GM23338 (cell line): ENCODE results near the gene SIGLEC12. TPM values are rescaled to one million over a fixed set of nuclear protein-coding genes. Genes with fewer than 3 reads are reported as not detected.

ENCODE experiments used
- ATAC-seq: fragments of 200-7000 bp; cut with Tn5 transposase; 3 replicates; pipeline ENCODE4 v1.9.1; 2020
- DNase-seq: peaks from one replicate; pipeline ENCODE4 v3.0.0-alpha.2; 2015; ENCODE audit warnings: low spot score
- H2AFZ ChIP-seq: fragments of 200-600 bp; sonication (generic); 2 replicates; pipeline ENCODE4 v1.8.0; 2016; ENCODE audit warnings: antibody characterized with exemption, mild to moderate bottlenecking, moderate library complexity
- H3F3A ChIP-seq: fragments of 200-600 bp; sonication (generic); replicated peaks from 2 replicates; pipeline ENCODE4 v1.8.0; 2017; ENCODE audit warnings: antibody characterized with exemption, mixed run types, low read depth
- H3K27ac ChIP-seq: fragments of 200-600 bp; sonication (generic); 2 replicates; pipeline ENCODE4 v1.6.1; 2016; ENCODE audit warnings: low read depth
- H3K27me3 ChIP-seq: fragments of 200-600 bp; sonication (generic); 2 replicates; pipeline ENCODE4 v1.8.0; 2016; ENCODE audit warnings: mild to moderate bottlenecking, mixed run types, moderate library complexity; ENCODE audit not compliant: insufficient read depth
- H3K36me3 ChIP-seq: fragments of 200-600 bp; sonication (generic); 2 replicates; pipeline ENCODE4 v1.8.0; 2016; ENCODE audit warnings: mild to moderate bottlenecking; ENCODE audit not compliant: insufficient read depth
- H3K4me1 ChIP-seq: fragments of 200-600 bp; sonication (generic); 2 replicates; pipeline ENCODE4 v1.8.0; 2016; ENCODE audit warnings: mild to moderate bottlenecking, moderate library complexity; ENCODE audit not compliant: insufficient read depth
- H3K4me2 ChIP-seq: fragments of 200-600 bp; sonication (generic); 2 replicates; pipeline ENCODE4 v1.7.1; 2017; ENCODE audit warnings: mixed run types
- H3K4me3 ChIP-seq: fragments of 200-600 bp; sonication (generic); 2 replicates; pipeline ENCODE4 v1.6.1; 2016; ENCODE audit warnings: mixed run types
- H3K79me2 ChIP-seq: fragments of 200-600 bp; sonication (generic); replicated peaks from 2 replicates; pipeline ENCODE4 v1.8.0; 2017; ENCODE audit warnings: mild to moderate bottlenecking; ENCODE audit not compliant: insufficient read depth
- H3K9me2 ChIP-seq: fragments of 200-600 bp; sonication (generic); 2 replicates; pipeline ENCODE4 v1.8.0; 2017; ENCODE audit not compliant: insufficient read depth
- H4K20me1 ChIP-seq: fragments of 200-600 bp; sonication (generic); replicated peaks from 2 replicates; pipeline ENCODE4 v1.8.0; 2017; ENCODE audit warnings: mild to moderate bottlenecking; ENCODE audit not compliant: insufficient read depth
- H3K27ac Mint-ChIP-seq: 2 replicates; pipeline ENCODE4 v1.8.0; 2020; ENCODE audit warnings: inconsistent platforms, mild to moderate bottlenecking, moderate library complexity, mixed read lengths
- H3K27me3 Mint-ChIP-seq: 3 replicates; pipeline ENCODE4 v1.8.0; 2022; ENCODE audit warnings: low read depth, mild to moderate bottlenecking, moderate library complexity, mixed read lengths, inconsistent platforms; ENCODE audit not compliant: insufficient read depth, poor library complexity
- H3K36me3 Mint-ChIP-seq: 3 replicates; pipeline ENCODE4 v1.8.0; 2021; ENCODE audit warnings: low read depth, mild to moderate bottlenecking, inconsistent platforms, moderate library complexity, mixed read lengths
- H3K4me1 Mint-ChIP-seq: 3 replicates; pipeline ENCODE4 v1.8.0; 2020; ENCODE audit warnings: mild to moderate bottlenecking, inconsistent platforms, mixed read lengths
- H3K4me3 Mint-ChIP-seq: 3 replicates; pipeline ENCODE4 v1.8.0; 2021; ENCODE audit warnings: moderate library complexity, mild to moderate bottlenecking, inconsistent platforms, mixed read lengths
- H3K9me3 Mint-ChIP-seq: 3 replicates; pipeline ENCODE4 v1.8.0; 2020; ENCODE audit warnings: moderate library complexity, mild to moderate bottlenecking, inconsistent platforms, mixed read lengths
- CREB1 ChIP-seq: fragments of 250-450 bp; sonication (Bioruptor Pico); IDR thresholded peaks from 2 replicates; pipeline ENCODE4 v1.5.0; 2020; ENCODE audit warnings: low read depth, mild to moderate bottlenecking, moderate library complexity
- ETS1 ChIP-seq: IDR thresholded peaks from 2 replicates; pipeline ENCODE4 v1.6.1; 2016; ENCODE audit warnings: antibody characterized with exemption
- EZH2 ChIP-seq: fragments of 200-600 bp; sonication (generic); IDR thresholded peaks from one replicate; pipeline ENCODE4 v1.8.0; 2017; ENCODE audit warnings: antibody characterized with exemption, mild to moderate bottlenecking, low read depth; ENCODE audit not compliant: unreplicated experiment
- EZH2phosphoT487 ChIP-seq: fragments of 200-600 bp; sonication (generic); IDR thresholded peaks from one replicate; pipeline ENCODE4 v1.8.1; 2018; ENCODE audit warnings: antibody characterized with exemption; ENCODE audit not compliant: unreplicated experiment
- JUNB ChIP-seq: IDR thresholded peaks from one replicate; pipeline ENCODE4 v1.6.1; 2016; ENCODE audit warnings: antibody characterized with exemption; ENCODE audit not compliant: unreplicated experiment
- NANOG ChIP-seq: IDR thresholded peaks from 2 replicates; pipeline ENCODE4 v1.6.1; 2016; ENCODE audit warnings: antibody characterized with exemption, borderline replicate concordance
- POLR2AphosphoS5 ChIP-seq: IDR thresholded peaks from 2 replicates; pipeline ENCODE4 v1.6.1; 2016; ENCODE audit warnings: antibody characterized with exemption, low read depth
- REST ChIP-seq: IDR thresholded peaks from one replicate; pipeline ENCODE4 v1.6.1; 2018; ENCODE audit warnings: antibody characterized with exemption; ENCODE audit not compliant: unreplicated experiment
- STAT1 ChIP-seq: IDR thresholded peaks from one replicate; pipeline ENCODE4 v1.6.1; 2016; ENCODE audit warnings: antibody characterized with exemption; ENCODE audit not compliant: unreplicated experiment
- ZNF114 ChIP-seq: fragments of 250-450 bp; sonication (Bioruptor Pico); IDR thresholded peaks from 2 replicates; pipeline ENCODE4 v1.5.0; 2020; ENCODE audit warnings: mild to moderate bottlenecking, moderate library complexity
- ZNF462 ChIP-seq: fragments of 250-450 bp; sonication (Bioruptor Pico); IDR thresholded peaks from 2 replicates; pipeline ENCODE4 v1.5.0; 2020; ENCODE audit warnings: mild to moderate bottlenecking, moderate library complexity
- polyA plus RNA-seq: library from polyadenylated mRNA; unstranded; fragments of >200 nt; fragmentation: Nextera tagmentation; extraction: Ambion mirVana; gene quantifications from 2 replicates; pipeline ENCODE4 v1.2.1, GENCODE V29; 2016
- total RNA-seq: library from RNA; depleted of rRNA; stranded (reverse); fragments of >200 nt; shearing (Covaris generic); gene quantifications from 2 replicates; pipeline ENCODE4 v1.2.3, GENCODE V29; 2014

SIGLEC12 gene
- total and polyA plus RNA-seq, 2 experiments from 2014 or later, result not detected

- no peak overlapping the region for H3K27ac Mint-ChIP-seq
- TF ChIP-seq ZNF462 (CRISPR knock-in tag) (no peak), POLR2AphosphoS5 (no peak), JUNB (no peak), EZH2phosphoT487 (no peak), ZNF114 (CRISPR knock-in tag) (no peak), NANOG (no peak), STAT1 (no peak), EZH2 (no peak), REST (no peak), CREB1 (CRISPR knock-in tag) (no peak), ETS1 (no peak)
- H2AFZ ChIP-seq, result no peak overlapping the region
- H3K79me2 ChIP-seq, result no peaks in the 10 kb centered on the region
- H3K27me3 ChIP-seq, result no peaks in the 10 kb centered on the region
- H3K9me3 Mint-ChIP-seq, result peaks cover 91% of the 10 kb centered on the region
- no peak overlapping the region for H3K4me3 Mint-ChIP-seq
- no peaks in the 10 kb centered on the region for H3K4me1 ChIP-seq
- H3K9me2 ChIP-seq, result no peaks in the 10 kb centered on the region
- H3K4me1 Mint-ChIP-seq, result no peaks in the 10 kb centered on the region
- H4K20me1 ChIP-seq, result no peaks in the 10 kb centered on the region
- ATAC-seq, result no peak
- no peaks in the 10 kb centered on the region for H3K36me3 ChIP-seq
- peaks cover 20% of the 10 kb centered on the region for H3K36me3 Mint-ChIP-seq
- no peaks in the 10 kb centered on the region for H3F3A ChIP-seq
- no peak overlapping the region for H3K4me2 ChIP-seq
- H3K27me3 Mint-ChIP-seq, result no peaks in the 10 kb centered on the region
- H3K27ac ChIP-seq, result no peak overlapping the region
- no peak overlapping the region for H3K4me3 ChIP-seq
- DNase-seq, result no peak
Measured at GRCh38 chr19:51503896-51504295, 2.3 kb upstream of the SIGLEC12 start.
